Kidney (tissue), 14 donors: ENCODE measurements around the gene C1QL1. TPM values are rescaled to one million over a fixed set of nuclear protein-coding genes. Genes with fewer than 3 reads are reported as not detected.
A peak's percentile ranks its signal among the peaks of the same experiment; 100 is the strongest.

Experiments
- DNase-seq, 5 donors: peaks; one replicate each; pipeline ENCODE4 v3.0.0-alpha.2; 2013 to 2020
- FAIRE-seq: peaks from 2 replicates; lab custom pipeline; 2012; peaks lifted over from hg19 to GRCh38; lab: Jason Lieb, UNC
- H3K27ac ChIP-seq, 2 donors: one replicate each; pipeline ENCODE4 v1.7.0; 2013; ENCODE audit warnings: low read depth in 2 of 2, low read length in 2 of 2, inconsistent platforms in 1 of 2
- H3K27me3 ChIP-seq: one replicate; pipeline ENCODE4 v1.7.1; 2013; ENCODE audit warnings: low read length, inconsistent platforms; ENCODE audit not compliant: control insufficient read depth, insufficient read depth
- H3K36me3 ChIP-seq, 3 donors: one replicate each; pipeline versions ENCODE4 v1.7.0 to v1.7.1; 2013; ENCODE audit warnings: low read length in 3 of 3, control low read depth in 1 of 3, inconsistent platforms in 1 of 3; ENCODE audit not compliant: insufficient read depth in 3 of 3, control insufficient read depth in 2 of 3
- H3K4me1 ChIP-seq, 3 donors: one replicate each; pipeline versions ENCODE4 v1.7.0 to v1.7.1; 2013; ENCODE audit warnings: low read length in 3 of 3, inconsistent platforms in 1 of 3, low read depth in 1 of 3; ENCODE audit not compliant: control insufficient read depth in 2 of 3, insufficient read depth in 2 of 3
- H3K4me3 ChIP-seq, 3 donors: one replicate each; pipeline versions ENCODE4 v1.7.0 to v1.8.1; 2013; ENCODE audit warnings: low read length in 3 of 3, control low read depth in 1 of 3, inconsistent platforms in 1 of 3
- H3K9ac ChIP-seq, 3 donors: one replicate each; pipeline versions ENCODE4 v1.7.0 to v1.7.1; 2013; ENCODE audit warnings: low read length in 3 of 3, control low read depth in 1 of 3, inconsistent platforms in 1 of 3
- H3K9me3 ChIP-seq, 3 donors: one replicate each; pipeline versions ENCODE4 v1.7.0 to v1.7.1; 2013; ENCODE audit warnings: low read length in 3 of 3, control low read depth in 1 of 3, inconsistent platforms in 1 of 3; ENCODE audit not compliant: control insufficient read depth in 2 of 3, insufficient read depth in 1 of 3
- intact Hi-C: fragments of 100-400 bp; cut with DNase I; formaldehyde crosslinking; loops from one replicate; pipeline ENCODE4 v1.11.1; 2022
- polyA plus RNA-seq: library from polyadenylated mRNA; stranded (reverse); fragments of 350-450 nt; fragmentation: Illumina TruSeq; extraction: RNeasy Lipid Tissue Mini Kit (QIAGEN cat#74804); gene quantifications from one replicate; pipeline ENCODE4 v1.2.3, GENCODE V29; 2014; ENCODE audit warnings: low read depth, low replicate concordance; ENCODE audit not compliant: insufficient read depth
- total RNA-seq: library from RNA; stranded (reverse); fragmentation: NEBNext Ultra II Directional; extraction: Animal tissue kit (Norgen Biotek cat#: 25700); gene quantifications from one replicate; pipeline ENCODE4 v1.2.1, GENCODE V29; 2021
- TF ChIP-seq, protein P1 (sequence below): IDR thresholded peaks from 3 replicates; pipeline ENCODE4 v1.5.1; 2012; ENCODE audit warnings: mild to moderate bottlenecking, moderate library complexity, borderline replicate concordance; ENCODE audit not compliant: insufficient read depth; ENCODE audit errors: extremely low read depth
- donor health status: control.
- donor health status: control.
- donor health status: control.
- donor health status: control.
- donor health status: control.
- donor health status: DM: yes; HTN: yes; CAD: no.
- donor health status: Normal renal cell carcinoma (clear cell type).

C1QL1 gene
- total and polyA plus RNA-seq, 2 donors from 2014 or later = 0.76 to 25.4 TPM

DNA sequence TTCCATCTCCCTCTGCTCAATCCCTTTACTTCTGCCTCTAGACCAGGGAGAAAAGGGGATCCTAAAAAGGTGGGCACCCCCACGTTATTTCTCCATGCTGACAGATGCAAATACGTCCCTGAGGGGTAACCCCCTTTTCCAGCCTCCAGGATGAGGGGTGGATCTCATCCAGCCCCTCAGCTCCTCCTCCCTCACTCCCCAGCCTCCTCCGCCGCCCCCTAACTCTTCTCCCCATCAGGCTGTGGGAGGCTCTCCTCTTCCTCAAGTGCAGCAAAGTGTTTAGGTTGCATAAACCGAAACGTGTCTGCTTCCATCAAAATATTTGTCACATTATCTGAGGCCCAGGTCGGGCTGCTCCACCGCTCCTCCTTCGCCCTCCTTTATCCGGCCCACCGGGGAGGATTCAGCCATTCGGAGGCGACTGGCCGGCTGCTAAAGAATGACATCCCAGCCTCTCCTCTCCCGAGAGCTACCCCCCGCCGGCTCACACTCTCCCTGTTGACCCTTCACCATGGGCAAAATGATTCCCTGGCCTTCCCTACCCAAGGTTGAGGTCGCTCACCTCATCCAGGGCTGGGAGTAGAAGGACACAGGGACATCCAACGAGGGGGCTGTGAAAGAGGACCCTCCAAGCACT lies 1.2 kb upstream of the C1QL1 start:
- FAIRE-seq (no peak), DNase-seq (no peak)
- TF ChIP-seq, protein P1, sequence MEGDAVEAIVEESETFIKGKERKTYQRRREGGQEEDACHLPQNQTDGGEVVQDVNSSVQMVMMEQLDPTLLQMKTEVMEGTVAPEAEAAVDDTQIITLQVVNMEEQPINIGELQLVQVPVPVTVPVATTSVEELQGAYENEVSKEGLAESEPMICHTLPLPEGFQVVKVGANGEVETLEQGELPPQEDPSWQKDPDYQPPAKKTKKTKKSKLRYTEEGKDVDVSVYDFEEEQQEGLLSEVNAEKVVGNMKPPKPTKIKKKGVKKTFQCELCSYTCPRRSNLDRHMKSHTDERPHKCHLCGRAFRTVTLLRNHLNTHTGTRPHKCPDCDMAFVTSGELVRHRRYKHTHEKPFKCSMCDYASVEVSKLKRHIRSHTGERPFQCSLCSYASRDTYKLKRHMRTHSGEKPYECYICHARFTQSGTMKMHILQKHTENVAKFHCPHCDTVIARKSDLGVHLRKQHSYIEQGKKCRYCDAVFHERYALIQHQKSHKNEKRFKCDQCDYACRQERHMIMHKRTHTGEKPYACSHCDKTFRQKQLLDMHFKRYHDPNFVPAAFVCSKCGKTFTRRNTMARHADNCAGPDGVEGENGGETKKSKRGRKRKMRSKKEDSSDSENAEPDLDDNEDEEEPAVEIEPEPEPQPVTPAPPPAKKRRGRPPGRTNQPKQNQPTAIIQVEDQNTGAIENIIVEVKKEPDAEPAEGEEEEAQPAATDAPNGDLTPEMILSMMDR = no peak
- Histone ChIP-seq H3K9ac (no peak overlapping the region), H3K27me3 (peaks cover 17% of the 10 kb centered on the region), H3K36me3 (no peaks in the 10 kb centered on the region), H3K4me3 (no peak overlapping the region), H3K27ac (no peak overlapping the region), H3K4me1 (peaks cover 0 to 8% (median 0%) of the 10 kb centered on the region in 3 donors), H3K9me3 (no peaks in the 10 kb centered on the region)
- intact Hi-C loops = no loop called here

DNA sequence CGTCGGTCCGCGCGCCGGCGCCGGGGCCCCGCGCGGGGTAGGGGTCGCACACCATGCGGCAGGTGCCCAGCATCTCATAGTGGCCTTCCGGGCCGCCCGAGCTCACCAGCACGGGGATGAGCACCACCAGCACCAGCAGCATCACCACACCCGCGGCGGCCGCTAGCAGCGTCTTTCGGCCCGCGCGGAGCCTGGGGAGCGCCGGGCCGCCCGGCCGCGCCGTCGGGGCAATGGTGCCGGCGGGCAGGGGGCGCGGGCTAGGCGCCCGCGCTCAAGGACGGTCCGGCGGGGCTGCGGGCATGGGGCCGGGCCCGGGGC lies 237 bp downstream of the C1QL1 start:
- no peak overlapping the region for H3K9ac ChIP-seq
- intact Hi-C loops = no loop called here
- DNase-seq (no peak), FAIRE-seq (no peak)
- peaks cover 0 to 8% (median 0%) of the 10 kb centered on the region in 3 donors for H3K4me1 ChIP-seq
- no peaks in the 10 kb centered on the region for H3K36me3 ChIP-seq
- peaks cover 17% of the 10 kb centered on the region for H3K27me3 ChIP-seq
- no peak overlapping the region for H3K27ac ChIP-seq
- TF ChIP-seq, protein P1 = no peak
- no peak overlapping the region for H3K4me3 ChIP-seq
- H3K9me3 ChIP-seq = no peaks in the 10 kb centered on the region

DNA sequence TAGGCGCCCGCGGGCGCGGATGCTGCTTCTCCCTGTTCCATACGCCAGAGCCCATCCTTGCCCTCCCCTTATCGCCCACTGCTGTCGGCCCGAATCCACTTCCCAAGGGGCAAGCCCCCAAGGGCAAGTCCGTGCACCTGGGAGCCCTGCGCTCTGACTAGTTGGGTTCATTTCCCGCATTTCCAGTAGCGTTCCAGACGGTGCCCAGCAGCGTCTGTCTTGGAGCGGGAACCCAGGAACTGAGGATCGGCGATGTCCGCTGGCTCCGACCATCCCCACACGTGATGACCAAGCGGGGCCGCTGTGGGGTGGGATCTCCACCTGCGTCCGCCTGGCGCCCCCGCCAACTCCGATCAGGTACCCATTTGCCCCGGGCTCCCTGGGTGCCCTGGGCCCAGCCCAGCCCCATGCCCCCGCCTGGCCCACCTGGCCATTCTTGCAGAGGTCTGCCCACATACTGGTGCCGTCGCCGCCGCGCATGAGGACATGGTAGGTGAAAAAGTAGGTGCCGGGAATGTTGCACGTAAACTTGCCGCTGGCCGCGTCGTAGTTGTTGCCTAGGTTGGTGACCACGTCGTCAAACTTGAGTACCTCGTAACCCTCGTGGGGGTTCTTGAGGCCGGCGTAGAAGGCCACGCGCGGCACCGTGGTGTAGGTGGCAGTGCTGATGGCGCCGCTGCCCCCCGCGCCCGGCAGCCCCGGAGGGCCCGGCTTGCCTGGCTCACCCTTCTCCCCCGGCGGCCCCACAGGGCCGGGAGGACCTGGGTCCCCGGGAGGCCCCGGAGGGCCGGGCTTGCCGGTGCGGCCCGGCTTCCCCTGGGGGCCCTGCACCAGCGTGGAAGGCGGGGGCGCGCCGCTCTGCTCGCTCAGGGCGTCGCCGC lies 837 bp downstream of the C1QL1 start:
- Histone ChIP-seq H3K9me3 (no peaks in the 10 kb centered on the region), H3K9ac (no peak overlapping the region), H3K4me3 (no peak overlapping the region), H3K27ac (no peak overlapping the region), H3K4me1 (peaks cover 0 to 8% (median 0%) of the 10 kb centered on the region in 3 donors), H3K27me3 (peaks cover 17% of the 10 kb centered on the region), H3K36me3 (no peaks in the 10 kb centered on the region)
- no peak for FAIRE-seq
- intact Hi-C loops = no loop called here
- DNase-seq = peak in 1 of 5 donors; percentile 80
- TF ChIP-seq, protein P1 = no peak
